Thyroid gland (tissue), 4 donors: ENCODE measurements around the gene RAB39B.

Experiments used
- CTCF ChIP-seq, 6 experiments: fragments of 200-600 bp in 3 of 6; fragments of 450-650 bp in 3 of 6; sonication (generic) in 3 of 6; IDR thresholded peaks; one replicate each; pipeline ENCODE4 v1.5.1; 2016 to 2019; ENCODE audit warnings: antibody characterized with exemption in 6 of 6, mild to moderate bottlenecking in 2 of 6, inconsistent platforms in 1 of 6, moderate library complexity in 1 of 6
- POLR2A ChIP-seq, 2 donors: fragments of 450-650 bp; IDR thresholded peaks; one replicate each; pipeline ENCODE4 v1.6.1; 2017; ENCODE audit warnings: antibody characterized with exemption in 2 of 2, mild to moderate bottlenecking in 2 of 2, moderate library complexity in 1 of 2

GRCh38 chrX:155247497-155247896, 16.8 kb downstream of the RAB39B start:
- no peak for TF ChIP-seq CTCF (IDR thresholded peaks at IDR 0.05)
- TF ChIP-seq POLR2A (IDR thresholded peaks at IDR 0.05), result no peak
